Amygdala (tissue), 56 donors: ENCODE data around the gene LRP2.
"Not testable (repeated sequence)": the region's sequence is repeated elsewhere in the genome, so short reads cannot be mapped to it uniquely, and the experiment has no call there.

ENCODE experiments used
- DNase-seq, 56 donors: peaks; one replicate each; lab custom pipeline; 2025; lab: John Stamatoyannopoulos, UW

Gene LRP2

GRCh38 chr2:169362118-169362893 lies at the start of gene LRP2:
Gene LRP2 (minus strand): TSS chr2:169362534. CDS start chr2:169362399, 135 bp downstream.
- DNase-seq = peak in 17 of 56 donors; percentile 10 to 47 (median 24)

- DNase-seq = no peak
Observed at GRCh38 chr2:169406891-169407290, 44.6 kb upstream of the LRP2 start.

- not testable (repeated sequence) for DNase-seq
Observed at GRCh38 chr2:169399491-169399890, 37.2 kb upstream of the LRP2 start.

DNA sequence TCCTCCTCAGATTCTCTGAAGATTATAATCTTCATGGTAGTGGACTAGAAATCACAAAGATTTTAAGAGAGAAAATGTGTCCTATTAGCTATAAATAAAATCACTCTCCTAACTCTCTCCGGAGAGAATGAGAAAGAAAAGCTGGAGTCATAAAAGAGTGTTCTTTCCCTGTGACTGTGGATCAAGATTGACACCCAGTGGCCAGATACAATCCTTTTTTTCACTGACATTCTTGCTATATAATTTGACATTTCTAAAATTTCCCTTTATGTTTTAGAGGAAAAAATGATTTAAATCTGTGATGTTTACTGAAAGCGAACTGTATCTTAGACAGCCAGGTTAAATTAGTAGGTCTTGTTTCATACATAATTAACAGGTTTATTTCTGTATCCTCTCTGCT lies 35.4 kb upstream of the LRP2 start:
- peak in 2 of 56 donors; percentile 1 to 13 for DNase-seq

- DNase-seq = no peak
Observed at GRCh38 chr2:169395821-169396374, 33.6 kb upstream of the LRP2 start.

GRCh38 chr2:169393068-169393590 lies 30.8 kb upstream of the LRP2 start:
- no peak for DNase-seq

GRCh38 chr2:169391236-169391635 lies 28.9 kb upstream of the LRP2 start:
- DNase-seq = no peak

DNA sequence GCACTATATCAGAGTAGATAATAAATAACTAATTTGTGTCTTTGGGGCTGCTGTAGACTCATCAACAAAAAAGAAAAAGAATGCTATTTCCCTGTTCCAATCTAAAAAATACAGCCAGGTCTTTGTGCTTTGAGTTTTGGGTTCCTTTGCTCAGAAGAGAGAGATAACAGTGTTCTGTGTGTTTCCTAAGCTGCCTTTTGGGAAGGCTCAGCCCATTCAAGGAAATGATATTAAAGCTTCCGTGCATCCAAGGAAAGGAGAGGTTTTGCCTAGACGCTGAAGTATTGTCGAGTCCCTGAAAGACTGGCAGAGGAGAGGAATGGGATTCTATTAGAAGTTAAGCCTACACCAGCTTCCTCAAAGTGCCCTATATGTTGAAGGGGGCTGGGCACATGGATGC lies 25.8 kb upstream of the LRP2 start:
- no peak for DNase-seq

DNA sequence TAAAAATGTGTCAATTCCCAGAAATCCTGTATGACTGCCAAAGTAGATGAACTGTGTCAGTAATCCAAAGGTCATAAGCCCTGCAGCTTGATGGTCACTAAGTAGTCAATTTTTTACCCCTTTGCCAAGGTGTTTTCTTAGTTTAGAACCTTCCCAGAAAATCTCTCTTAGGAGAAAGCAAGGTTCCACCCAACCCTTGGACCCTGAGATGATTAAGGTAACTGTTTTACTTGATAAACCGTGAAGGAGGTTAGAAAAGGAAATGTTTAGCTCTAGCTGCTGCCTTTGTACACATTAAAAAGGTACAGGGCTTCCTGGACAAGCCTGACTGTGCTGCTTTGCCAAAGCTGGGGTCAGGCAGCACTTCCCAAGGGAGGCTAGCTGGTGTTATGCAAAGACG lies 24.4 kb upstream of the LRP2 start:
- DNase-seq = no peak

GRCh38 chr2:169384816-169385215 lies 22.5 kb upstream of the LRP2 start:
- DNase-seq = no peak

DNA sequence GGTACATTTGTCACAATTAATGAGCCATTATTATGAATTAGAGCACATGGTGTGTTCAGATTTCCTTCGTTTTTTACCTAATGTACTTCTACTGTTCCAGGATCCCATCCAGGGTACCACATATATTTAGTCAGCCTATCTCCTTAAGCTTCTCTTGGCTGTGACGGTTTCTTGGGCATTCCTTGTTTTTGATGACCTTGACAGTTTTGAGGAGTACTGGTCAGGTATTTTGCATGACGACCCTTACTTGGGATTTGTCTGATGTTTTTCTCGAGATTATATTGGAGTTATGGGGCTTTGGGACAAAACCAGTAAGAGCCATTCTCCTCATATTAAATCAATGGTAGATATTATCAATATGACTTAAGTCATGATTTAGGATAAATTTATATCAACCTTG lies 10.2 kb upstream of the LRP2 start:
- DNase-seq = no peak

DNA sequence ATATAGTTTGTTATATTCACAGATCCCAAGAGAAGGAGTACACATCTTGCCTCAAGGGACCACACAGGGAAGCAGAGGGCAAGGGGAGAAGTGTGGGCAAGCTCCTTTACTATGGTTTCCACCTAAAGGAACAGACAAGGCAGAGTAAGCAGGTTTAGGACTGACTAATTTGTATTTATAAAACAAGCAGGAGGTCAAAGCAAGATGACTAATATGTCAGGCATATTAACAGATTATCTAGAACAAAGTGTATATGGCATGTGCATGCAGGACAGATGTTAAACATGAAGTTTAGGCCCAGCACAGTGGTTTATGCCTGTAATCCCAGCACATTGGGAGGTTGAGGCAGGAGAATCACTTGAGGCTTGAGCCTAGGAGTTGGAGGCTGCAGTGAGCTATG lies 3.7 kb upstream of the LRP2 start:
- DNase-seq = no peak

GRCh38 chr2:169365029-169365480 lies 2.7 kb upstream of the LRP2 start:
- DNase-seq = no peak

DNA sequence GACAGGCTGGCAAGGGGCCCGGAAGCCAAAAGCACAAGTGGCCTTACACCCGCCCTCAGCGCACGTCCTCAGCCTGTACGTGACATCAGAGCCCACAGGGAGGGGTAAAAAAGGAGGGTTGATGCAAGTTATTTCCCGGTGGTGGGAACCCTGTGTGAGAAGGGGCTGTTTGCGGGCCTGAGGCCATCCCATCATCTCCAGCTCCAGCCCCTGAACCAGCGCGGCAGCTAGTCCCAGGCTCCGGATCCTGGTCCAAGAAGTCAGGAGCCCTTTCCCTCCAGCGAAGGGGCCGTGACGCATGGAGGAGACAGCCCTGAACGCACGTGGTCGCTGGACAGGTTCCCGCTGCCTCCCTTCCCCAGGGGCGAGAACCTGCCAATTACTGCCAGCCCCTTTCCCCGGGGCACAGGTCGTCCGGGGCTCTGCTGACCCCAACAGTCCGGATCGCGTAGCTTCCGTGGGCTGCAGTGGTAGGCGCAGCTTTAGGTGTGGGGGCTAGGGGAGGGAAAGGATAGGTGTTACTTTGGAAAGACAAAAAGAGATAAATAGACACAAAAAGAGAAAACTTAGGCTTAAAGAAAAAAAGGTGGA lies 1.3 kb upstream of the LRP2 start:
- DNase-seq = peak in 19 of 56 donors; percentile 3 to 62 (median 27)

GRCh38 chr2:169362894-169363559 lies 693 bp upstream of the LRP2 start:
- DNase-seq = no peak

- peak in 13 of 56 donors; percentile 5 to 47 (median 14) for DNase-seq
Observed at GRCh38 chr2:169361706-169362117, 622 bp downstream of the LRP2 start.

GRCh38 chr2:169360984-169361705 lies 1.2 kb downstream of the LRP2 start:
- peak in 4 of 56 donors; percentile 1 to 20 (median 6) for DNase-seq

DNA sequence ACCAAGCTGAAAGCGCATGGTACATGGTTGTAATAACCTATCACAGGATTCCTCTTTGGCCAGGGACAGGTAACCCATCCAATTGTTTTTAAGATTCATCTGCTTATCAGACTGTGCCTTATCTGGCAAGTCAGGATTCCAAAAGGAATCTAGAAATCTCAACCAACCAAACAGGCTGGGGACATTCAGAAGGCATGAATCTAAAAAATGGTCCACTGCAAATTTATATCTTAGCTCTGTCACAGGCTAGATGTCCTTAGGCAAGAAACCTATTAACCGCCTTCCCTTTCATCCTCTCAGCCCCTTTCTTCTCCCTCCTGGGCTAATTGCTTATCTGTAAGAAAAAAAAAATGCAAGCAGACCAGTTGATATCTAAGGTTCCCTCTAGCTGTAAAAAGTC lies 4.3 kb downstream of the LRP2 start:
- DNase-seq = no peak

GRCh38 chr2:169354244-169354643 lies 8.1 kb downstream of the LRP2 start:
- no peak for DNase-seq

DNA sequence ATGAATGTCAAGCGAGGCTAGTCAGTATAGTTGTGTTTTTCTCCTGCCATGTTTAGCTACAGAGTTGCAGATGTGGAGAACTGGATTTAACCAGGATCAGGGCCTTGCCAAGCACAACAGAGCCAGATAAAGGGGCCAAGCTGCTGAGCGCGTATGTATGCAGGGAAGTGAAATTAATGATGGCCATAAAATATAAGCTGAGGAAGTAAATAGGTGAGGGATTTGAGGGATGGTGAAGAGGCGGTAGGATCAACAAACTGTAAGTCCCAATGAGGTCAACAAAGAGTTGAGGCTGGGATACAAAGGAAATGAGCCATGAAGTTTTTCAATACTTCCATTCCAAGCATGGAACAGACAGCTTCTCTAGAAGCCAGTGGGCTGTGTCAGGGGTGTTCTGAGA lies 10.6 kb downstream of the LRP2 start:
- DNase-seq = no peak
